Nephron progenitor cell (in vitro differentiated cells): ENCODE data around the gene STK39.

ENCODE experiments used
- DNase-seq: peaks from one replicate; pipeline ENCODE4 v3.0.0; 2021
- H3K27ac Mint-ChIP-seq: 2 replicates; pipeline ENCODE4 v1.8.0; 2021; ENCODE audit warnings: mild to moderate bottlenecking, moderate library complexity, mixed read lengths
- H3K27me3 Mint-ChIP-seq: 2 replicates; pipeline ENCODE4 v1.8.0; 2021; ENCODE audit warnings: mild to moderate bottlenecking, low read depth, mixed read lengths; ENCODE audit not compliant: poor library complexity
- H3K36me3 Mint-ChIP-seq: 2 replicates; pipeline ENCODE4 v1.8.0; 2021; ENCODE audit warnings: low read depth, mixed read lengths
- H3K4me1 Mint-ChIP-seq: 2 replicates; pipeline ENCODE4 v1.8.0; 2021; ENCODE audit warnings: mixed read lengths
- H3K4me3 Mint-ChIP-seq: 2 replicates; pipeline ENCODE4 v1.8.0; 2021; ENCODE audit warnings: mild to moderate bottlenecking, moderate library complexity, mixed read lengths
- H3K9me3 Mint-ChIP-seq: 2 replicates; pipeline ENCODE4 v1.8.0; 2021; ENCODE audit warnings: mild to moderate bottlenecking, moderate library complexity, mixed read lengths
- CTCF ChIP-seq: fragments of 200-600 bp; sonication (generic); IDR thresholded peaks from 2 replicates; pipeline ENCODE4 v1.5.0; 2021; ENCODE audit warnings: antibody characterized with exemption

Gene STK39

GRCh38 chr2:168062054-168062453 lies 185.3 kb downstream of the STK39 start:
- TF ChIP-seq CTCF: no peak
- H3K4me1 Mint-ChIP-seq: peaks cover 3% of the 10 kb centered on the region
- H3K36me3 Mint-ChIP-seq: peaks cover 29% of the 10 kb centered on the region
- H3K27ac Mint-ChIP-seq: no peak overlapping the region
- no peaks in the 10 kb centered on the region for H3K27me3 Mint-ChIP-seq
- DNase-seq: no peak
- H3K4me3 Mint-ChIP-seq: no peak overlapping the region
- no peaks in the 10 kb centered on the region for H3K9me3 Mint-ChIP-seq

GRCh38 chr2:168060986-168061750 lies 186.2 kb downstream of the STK39 start:
- TF ChIP-seq CTCF: no peak
- no peak overlapping the region for H3K27ac Mint-ChIP-seq
- no peak for DNase-seq

GRCh38 chr2:168059758-168060157 lies 187.6 kb downstream of the STK39 start:
- H3K4me1 Mint-ChIP-seq: peaks cover 6% of the 10 kb centered on the region
- no peaks in the 10 kb centered on the region for H3K27me3 Mint-ChIP-seq
- peaks cover 20% of the 10 kb centered on the region for H3K36me3 Mint-ChIP-seq
- DNase-seq: no peak
- H3K9me3 Mint-ChIP-seq: no peaks in the 10 kb centered on the region
- no peak overlapping the region for H3K4me3 Mint-ChIP-seq
- H3K27ac Mint-ChIP-seq: no peak overlapping the region
- no peak for TF ChIP-seq CTCF

More at GRCh38 chr2:168060986-168061750, 186.2 kb downstream of the STK39 start:
- H3K36me3 Mint-ChIP-seq: peaks cover 23% of the 10 kb centered on the region
- no peak overlapping the region for H3K4me3 Mint-ChIP-seq
- peaks cover 3% of the 10 kb centered on the region for H3K4me1 Mint-ChIP-seq
- no peaks in the 10 kb centered on the region for H3K9me3 Mint-ChIP-seq
- no peaks in the 10 kb centered on the region for H3K27me3 Mint-ChIP-seq

GRCh38 chr2:168058675-168059074 lies 188.7 kb downstream of the STK39 start:
- no peaks in the 10 kb centered on the region for H3K27me3 Mint-ChIP-seq
- DNase-seq: no peak
- H3K36me3 Mint-ChIP-seq: peaks cover 20% of the 10 kb centered on the region
- no peak for TF ChIP-seq CTCF
- H3K9me3 Mint-ChIP-seq: no peaks in the 10 kb centered on the region
- H3K4me3 Mint-ChIP-seq: no peak overlapping the region
- H3K27ac Mint-ChIP-seq: no peak overlapping the region
- H3K4me1 Mint-ChIP-seq: peaks cover 5% of the 10 kb centered on the region

- DNase-seq: no peak
Observed at GRCh38 chr2:168056242-168056787, 191.1 kb downstream of the STK39 start.

More at GRCh38 chr2:168056242-168056787, 191.1 kb downstream of the STK39 start:
- H3K27me3 Mint-ChIP-seq: no peaks in the 10 kb centered on the region
- peaks cover 10% of the 10 kb centered on the region for H3K4me1 Mint-ChIP-seq
- H3K4me3 Mint-ChIP-seq: no peak overlapping the region
- TF ChIP-seq CTCF: no peak
- H3K27ac Mint-ChIP-seq: no peak overlapping the region
- no peaks in the 10 kb centered on the region for H3K9me3 Mint-ChIP-seq
- peaks cover 1% of the 10 kb centered on the region for H3K36me3 Mint-ChIP-seq
